Prostate gland (tissue), 2 donors: Measurements from ENCODE around the gene BNIP5.

Source experiments
- CTCF ChIP-seq, 4 experiments: fragments of 200-600 bp in 2 of 4; fragments of 450-650 bp in 2 of 4; sonication (generic) in 2 of 4; IDR thresholded peaks; 1 replicate in 3 of 4; 2 replicates in 1 of 4; pipeline ENCODE4 v1.5.1; 2016 to 2019; ENCODE audit warnings: antibody characterized with exemption in 4 of 4, mild to moderate bottlenecking in 2 of 4, moderate library complexity in 2 of 4
- POLR2AphosphoS5 ChIP-seq: sonication (generic); formaldehyde crosslinking; IDR thresholded peaks from one replicate; pipeline ENCODE4 v1.6.1; 2017; ENCODE audit warnings: antibody characterized with exemption

GRCh38 chr6:36376183-36376582 is 39.5 kb upstream of the BNIP5 start:
- TF ChIP-seq CTCF (IDR thresholded peaks at IDR 0.05) (no peak), POLR2AphosphoS5 (no peak)
